GM21576 (cell line): Measurements from ENCODE around the gene PTH2R.
"Not testable (repeated sequence)": the region's sequence is repeated elsewhere in the genome, so short reads cannot be mapped to it uniquely, and the experiment has no call there.

Experiments
- ATAC-seq: cut with Tn5 transposase; IDR thresholded peaks from one replicate; pipeline ENCODE4 v1.9.1; 2021; ENCODE audit warnings: mild to moderate bottlenecking, moderate library complexity; ENCODE audit not compliant: unreplicated experiment

Gene PTH2R

DNA sequence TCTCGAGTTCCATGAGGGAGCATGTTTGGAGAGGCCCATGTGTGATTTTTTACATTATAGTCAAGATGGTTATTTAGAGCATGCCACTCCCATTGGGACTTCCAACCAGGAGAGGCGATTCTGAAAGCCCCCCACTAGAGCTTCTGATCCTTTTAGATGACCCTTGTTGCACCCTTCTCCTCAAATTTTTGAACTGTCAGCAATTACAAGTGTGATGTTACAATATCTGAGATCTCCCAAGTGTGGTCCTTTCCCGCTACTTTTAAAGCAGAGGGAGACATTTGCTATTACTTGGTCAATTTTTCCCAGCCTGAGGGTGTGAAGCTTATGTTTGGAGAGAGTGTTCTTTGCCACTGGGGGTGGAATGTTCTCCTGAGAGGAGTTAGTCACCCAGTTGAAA, 16.7 kb upstream of the PTH2R start:
- ATAC-seq: no peak

DNA sequence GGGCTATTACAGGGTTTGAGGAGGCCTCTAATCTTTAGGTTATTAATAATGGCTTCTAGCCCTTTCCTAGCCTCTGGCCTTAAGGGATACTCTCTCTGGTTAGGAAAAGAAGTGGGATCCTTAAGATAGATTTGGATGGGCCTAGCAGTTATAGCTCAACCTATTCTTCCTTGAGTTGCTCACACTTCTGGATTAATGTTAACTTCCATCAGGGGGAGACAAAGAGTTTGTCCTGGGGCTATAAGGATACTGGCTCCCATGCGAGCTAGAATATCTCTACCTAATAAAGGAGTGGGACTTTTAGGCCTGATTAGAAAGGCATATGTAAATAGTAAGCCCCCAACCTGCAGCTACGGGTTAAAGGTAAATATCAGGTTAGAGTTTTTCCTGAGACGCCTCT, 14.3 kb upstream of the PTH2R start:
- no peak for ATAC-seq

DNA sequence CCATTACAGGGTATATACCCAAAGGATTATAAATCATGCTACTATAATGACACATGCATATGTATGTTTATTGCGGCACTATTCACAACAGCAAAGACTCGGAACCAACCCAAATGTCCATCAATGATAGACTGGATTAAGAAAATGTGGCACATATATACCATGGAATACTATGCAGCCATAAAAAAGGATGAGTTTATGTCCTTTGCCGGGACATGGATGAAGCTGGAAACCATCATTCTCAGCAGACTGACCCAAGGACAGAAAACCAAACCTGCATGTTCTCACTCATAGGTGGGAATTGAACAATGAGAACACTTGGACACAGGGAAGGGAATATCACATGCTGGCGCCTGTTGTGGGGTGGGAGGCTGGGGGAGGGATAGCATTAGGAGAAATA, 9.8 kb upstream of the PTH2R start:
- ATAC-seq: not testable (repeated sequence)

DNA sequence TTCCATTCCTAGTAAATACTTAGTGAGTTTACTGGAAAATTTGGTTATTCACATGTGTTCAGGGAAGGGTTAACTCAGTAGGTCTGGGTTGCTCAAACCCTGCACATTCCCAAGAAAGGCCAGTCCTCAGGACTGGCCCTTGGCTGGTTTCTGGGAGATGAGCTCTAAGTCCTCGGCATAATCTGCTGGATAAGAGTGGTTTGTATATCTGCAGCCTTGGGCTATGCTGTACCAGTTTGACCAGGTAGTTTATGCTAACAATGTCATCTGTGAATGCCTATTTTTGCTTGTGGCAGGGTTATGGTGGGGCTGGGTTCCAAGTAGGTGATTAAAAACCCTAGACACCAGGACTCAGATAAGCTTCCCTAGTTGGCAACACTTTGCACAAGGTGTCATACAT, 7.4 kb upstream of the PTH2R start:
- ATAC-seq: no peak

DNA sequence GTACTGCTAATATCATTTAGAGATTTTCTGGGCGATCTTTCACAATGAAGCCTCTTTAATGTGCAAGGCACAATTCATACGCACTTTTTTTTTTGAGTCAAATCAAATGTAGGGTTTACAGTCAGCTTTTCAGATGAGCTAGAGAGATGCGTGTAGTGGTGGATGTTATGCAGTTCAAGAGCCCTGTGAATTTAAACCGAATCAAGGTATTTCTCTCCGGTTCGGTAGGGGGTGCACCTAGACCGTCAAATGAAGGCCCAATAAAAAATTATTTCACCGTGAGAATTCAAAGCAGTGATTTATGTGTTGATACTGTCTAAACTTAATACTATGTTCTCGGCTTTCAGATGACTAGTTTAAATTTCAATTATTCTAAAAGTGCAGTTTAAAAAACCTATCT, 1.1 kb downstream of the PTH2R start:
- no peak for ATAC-seq

DNA sequence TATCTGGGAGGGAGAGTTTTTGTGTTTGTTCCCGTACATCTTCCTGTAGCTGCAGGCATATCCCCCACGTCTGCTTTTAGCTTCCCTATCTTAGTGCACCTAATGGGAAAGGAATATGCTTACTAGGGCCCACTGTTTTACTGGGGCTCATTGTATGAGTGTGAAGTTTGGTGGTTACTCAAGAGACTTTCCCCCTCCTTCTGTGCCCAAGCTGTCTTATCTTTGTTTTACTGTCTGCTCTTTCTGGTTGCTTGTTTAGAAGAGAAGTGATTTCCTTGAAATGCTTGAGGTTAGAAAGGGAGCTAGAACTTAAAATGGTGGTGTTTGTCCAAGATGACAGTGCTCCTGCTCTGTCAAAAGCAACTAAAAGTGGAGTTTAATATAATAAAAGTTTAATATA, 7.3 kb downstream of the PTH2R start:
- no peak for ATAC-seq

DNA sequence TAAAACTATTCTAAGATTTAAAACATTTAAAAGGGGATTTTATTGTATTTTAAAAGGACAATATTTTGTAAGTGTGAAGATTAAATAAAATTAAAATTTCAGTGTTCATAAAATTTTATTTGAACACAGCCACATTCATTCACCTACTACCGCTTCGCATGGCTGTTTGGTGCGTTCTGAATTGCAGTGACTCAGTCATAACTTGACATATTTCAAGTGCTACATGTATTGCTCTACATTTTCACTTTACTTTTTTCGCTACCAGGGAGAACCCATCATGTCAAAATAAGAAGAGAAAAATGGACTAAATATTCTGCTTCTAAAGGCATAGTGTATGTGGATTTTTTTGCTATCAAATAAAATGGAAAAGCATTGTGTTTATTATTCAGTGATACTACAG, 8.7 kb downstream of the PTH2R start:
- peak; percentile 58 for ATAC-seq

DNA sequence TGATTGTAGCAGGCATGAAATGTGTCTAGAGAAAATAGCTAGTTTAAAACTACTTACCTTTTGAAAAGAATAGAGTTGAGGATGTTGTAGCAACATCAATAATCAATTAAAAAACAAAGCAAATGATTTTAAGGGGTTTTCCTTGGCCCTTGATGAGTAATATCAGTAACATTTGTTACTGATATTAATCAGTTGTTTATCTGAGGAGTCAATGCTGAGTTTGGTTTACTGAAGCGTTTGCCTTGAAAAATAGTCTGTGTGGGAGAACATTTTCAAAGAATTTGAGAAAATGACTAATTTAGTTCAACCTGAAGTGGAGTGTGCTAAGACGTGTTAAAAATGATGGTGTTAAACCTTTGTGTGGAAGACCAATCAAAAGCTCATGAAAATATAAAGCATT, 9.3 kb downstream of the PTH2R start:
- ATAC-seq: peak; percentile 66

DNA sequence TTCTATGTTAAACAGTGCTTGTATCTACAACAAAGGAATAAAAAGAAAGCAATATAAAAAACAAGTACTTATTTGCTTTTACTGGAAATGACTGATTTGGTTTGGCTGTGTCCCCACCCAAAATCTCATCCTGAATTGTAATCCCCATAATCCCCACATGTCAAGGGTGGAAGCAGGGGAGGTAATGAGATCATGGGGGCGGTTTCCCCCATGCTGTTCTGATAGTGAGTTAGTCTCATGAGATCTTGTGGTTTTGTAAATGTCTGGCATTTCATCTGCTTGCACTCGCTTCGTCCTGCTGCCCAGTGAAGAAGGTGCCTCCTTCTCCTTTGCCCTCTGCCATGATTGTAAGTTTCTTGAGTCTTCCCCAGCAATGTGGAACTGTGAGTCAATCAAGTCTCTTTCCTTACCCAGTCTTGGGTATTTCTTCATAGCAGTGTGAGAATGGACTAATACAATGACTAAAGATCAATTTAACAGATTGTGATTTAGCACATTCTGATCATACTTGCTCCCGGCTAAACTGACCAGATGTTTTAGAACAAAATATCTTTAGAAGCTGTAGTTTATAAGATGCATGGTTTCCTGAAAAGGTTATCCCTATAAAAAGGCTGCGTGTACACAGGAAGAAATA, 19.9 kb downstream of the PTH2R start:
- no peak for ATAC-seq

DNA sequence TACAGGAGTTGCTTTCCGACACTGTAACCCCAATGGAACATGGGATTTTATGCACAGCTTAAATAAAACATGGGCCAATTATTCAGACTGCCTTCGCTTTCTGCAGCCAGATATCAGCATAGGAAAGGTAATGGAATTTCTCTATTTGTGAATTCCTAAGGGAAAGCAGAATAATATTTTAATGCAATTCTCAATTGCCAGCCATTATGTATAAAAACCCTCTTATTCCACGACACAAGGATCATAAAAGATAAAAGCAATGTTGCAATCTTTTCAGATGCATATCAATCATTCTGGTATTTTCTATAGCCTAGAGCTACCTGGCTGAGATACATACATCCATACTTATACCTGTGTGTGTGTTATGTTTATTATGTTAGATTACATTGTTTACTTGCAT, 31.2 kb downstream of the PTH2R start:
- no peak for ATAC-seq

DNA sequence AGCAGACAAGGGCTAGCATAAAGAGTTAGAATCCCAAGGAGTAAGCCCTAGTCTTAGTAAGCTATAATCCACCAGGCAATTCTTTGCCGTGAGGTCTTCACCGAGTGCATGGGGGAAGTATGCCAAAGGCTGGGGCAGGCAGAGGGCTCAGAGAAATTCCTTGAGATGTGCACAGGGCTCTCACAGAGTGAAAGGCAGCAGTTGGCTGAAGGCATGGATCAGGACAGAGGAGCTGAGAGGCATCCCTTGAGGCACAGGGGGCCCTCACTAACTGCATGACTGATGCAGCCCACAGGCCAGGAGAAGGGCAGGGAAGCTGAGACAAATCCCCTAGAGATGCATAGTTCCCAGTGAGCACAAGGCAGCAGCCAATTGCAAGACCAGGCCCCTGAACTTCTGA, 34.1 kb downstream of the PTH2R start:
- no peak for ATAC-seq

DNA sequence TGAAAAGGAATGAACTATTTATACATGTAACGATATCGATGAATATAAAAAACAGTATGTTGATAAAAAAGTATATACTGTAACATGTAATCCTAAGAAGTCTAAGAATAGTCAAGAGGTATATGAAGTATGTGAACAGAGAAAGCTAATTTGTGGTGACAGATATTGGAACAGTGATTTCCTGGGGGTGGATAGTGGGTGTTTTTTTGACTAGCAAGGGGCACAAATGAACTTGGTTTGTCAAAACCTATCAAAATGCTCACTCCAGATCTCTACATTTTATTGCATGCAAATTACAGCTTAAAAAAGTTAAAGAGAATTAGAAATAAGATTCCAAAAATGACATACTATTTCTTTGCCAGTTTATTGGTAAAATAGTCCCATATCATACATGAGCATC, 35.4 kb downstream of the PTH2R start:
- no peak for ATAC-seq

DNA sequence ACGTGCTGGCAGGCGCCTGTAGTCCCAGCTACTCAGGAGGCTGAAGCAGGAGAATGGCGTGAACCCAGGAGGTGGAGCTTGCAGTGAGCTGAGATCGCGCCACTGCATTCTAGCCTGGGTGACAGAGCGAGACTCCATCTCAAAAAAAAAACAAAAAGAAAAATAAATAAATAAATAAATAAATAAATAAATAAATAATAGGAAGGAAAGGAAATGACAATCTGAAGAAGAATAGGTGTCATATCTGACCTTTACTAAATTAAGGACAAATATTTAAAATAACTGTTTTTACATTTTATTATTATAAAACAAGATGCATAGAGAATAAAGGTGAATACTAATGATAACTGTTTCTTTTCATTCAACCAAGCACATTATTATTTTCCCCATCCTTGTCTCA, 40.9 kb downstream of the PTH2R start:
- ATAC-seq: not testable (repeated sequence)

DNA sequence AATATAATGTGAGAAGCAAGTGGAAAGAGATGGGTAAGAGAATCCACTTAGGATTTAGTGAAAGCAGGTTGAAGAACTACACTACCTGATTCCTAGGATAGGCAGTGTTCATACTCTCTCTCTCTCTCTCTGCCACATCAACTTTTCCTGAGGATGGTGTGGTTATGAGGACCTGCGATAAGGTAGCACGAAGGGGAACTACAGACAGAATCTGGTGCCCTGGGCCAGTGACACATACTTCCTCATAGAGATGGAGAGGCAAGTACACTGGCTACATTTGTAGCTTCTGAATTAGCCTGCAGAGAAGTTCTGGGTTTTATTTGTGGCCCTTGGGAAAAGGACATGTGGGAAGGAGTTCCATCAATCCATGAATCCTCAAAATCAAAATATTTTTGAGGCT, 44.5 kb downstream of the PTH2R start:
- ATAC-seq: no peak

DNA sequence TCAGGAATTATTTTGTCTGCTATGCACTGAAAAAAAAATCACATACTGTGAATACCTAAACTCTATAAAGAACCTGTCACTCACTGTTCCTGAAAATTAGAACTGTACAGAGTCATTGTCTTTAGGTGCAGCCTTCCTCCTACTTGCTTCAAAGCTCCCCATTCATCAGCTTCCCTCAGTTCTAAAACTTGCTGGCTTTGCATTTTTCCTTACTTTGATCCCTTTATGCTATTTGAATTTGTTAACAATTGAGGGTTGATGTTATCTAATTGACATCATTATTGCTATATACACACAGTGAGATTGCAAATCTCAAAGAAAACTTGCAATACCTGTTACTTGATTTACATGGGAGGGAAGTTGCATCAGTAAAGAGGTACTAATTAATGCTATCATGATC, 48.3 kb downstream of the PTH2R start:
- ATAC-seq: no peak

DNA sequence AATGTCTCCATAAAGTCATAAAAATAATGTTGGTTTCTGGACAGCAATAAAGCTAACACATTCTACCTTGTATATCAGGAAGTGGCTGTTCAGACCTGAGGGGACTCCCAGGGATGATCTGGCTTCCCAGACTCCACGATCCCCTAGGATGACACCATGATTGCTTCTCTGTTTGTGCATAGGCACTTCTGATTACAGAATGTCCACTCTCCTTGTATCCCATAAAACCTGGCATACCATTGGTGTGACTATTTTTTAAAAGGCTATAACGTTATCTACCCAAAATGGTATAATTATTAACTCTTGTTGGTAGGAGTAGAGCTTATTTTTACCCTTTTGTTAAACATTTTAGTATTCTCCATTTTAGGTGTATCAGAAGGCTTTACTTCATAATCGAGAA, 57.1 kb downstream of the PTH2R start:
- no peak for ATAC-seq

DNA sequence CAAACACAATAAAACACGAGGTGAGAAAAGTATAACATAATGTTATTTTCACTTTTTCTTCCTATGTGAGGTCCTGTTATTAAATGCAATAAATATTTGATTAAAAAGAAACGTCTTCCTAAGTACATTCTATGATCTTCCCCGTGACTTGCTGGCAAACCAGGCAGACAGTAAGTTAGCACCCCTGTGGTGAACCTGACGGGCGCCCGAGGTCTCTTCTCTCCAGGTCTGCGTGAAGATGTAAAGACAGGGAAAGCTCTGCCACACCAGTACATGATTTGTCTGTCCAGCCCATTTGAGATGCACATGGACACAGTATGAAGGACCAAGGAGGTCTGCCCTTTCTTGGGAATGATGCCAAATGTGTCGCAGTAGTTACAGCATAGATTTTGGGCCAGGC, 57.6 kb downstream of the PTH2R start:
- no peak for ATAC-seq

DNA sequence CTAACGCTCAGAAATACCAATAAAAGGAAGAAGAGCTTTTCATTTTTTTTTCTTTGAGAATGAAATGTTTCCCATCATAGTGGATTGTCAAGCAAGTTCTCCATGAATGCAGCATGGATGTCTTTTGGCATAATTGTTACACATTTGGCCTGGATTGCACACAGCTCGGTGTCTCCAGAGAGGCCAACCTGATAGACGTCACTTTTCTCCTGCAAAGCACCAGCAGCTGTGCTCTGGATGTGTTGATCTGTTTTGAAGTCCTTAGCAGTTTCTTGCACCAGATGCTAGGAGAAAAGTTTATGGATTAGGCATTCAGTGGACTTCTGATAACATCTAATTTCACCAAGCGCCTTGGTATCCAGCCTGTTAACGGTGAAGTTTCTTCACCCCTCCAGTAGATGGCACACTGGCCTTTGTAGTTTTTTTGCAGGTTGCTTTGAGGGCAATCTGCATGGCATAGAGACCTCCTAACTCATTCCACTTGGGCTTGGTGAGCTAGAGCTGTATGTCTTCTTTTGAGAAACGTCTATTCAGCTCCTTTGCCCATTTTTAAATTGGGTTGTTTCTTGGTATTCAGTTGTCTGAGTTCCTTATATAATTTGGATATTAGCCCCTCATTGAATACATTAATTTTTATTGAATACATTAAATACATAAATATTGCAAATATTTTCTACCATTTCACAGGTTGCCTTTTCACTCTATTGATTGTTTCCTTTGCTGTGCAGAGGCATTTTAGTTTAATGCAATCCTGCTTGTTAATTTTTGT, 59.7 kb downstream of the PTH2R start:
- peak; percentile 80 for ATAC-seq

DNA sequence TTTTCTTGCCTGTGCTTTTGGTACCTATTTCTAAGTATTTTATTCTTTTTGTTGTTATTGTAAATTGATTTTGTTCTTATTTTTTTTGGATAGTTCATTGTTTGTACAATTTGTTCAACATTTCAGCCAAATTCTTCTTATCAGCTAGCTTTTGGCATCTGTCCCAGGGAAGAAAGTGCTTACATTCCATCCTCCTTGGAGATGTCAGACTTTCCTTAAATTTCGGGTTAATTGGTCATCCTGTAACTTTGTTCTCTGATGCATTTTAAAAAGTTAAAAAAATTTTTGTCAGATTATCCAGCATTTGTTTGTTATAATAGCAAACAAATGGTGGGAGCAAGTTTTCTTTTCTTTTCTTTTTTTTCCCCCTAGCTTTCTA, 60.3 kb downstream of the PTH2R start:
- ATAC-seq: no peak

DNA sequence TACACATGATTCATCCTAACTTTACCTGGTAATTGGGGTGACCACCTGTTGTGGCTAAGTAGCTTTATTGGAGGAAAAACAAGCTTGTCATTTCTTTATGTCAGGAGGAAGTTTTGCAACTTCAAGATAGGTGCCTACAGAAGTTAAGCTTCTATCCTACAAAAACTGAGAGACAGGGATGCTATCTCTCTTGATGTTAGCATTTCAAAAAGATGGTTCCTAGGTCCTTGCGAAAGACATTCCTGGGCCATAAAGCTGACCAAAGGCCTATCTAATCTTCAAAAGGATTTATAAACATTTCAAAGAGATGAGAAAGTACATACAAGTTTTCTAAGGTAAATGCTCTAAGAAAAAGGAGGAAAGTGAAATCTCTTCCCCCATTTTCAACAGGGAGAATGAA, 61.0 kb downstream of the PTH2R start:
- no peak for ATAC-seq

DNA sequence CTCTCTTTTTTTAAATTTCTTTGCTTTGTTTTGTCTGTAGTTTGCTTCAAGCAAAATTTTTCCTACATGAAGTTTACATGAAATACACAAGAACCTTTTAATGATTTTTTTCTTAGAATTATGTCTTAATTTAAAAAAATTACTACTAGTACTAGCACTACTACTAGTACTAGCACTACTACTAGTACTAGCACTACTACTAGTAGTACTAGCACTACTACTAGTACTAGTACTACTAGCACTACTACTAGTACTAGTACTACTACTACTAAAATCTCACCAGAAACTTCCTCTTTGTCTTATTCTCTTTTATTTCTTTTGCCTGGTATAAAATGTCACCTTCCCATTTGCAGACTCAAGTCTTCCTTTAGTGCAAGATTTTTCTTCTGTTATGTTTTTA, 71.1 kb downstream of the PTH2R start:
- ATAC-seq: no peak

DNA sequence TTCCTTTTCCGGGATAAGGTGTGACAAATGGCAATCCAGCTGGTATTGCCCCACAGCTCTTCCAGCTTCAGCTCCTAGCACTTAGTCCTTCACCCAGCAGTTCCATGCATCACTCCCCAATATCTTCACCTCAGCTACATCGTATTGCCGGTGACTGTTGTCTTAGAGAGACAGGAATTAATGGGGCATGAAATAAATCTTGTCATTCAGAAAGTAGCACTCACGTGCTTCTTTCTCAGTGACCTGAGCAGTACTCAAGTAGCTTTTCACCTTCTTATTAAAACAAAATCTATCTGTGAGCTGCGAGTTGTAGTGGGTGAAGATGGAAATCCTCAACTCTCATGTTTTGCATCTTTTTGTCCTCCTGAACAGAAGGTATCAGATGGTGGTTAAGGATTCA, 72.8 kb downstream of the PTH2R start:
- peak; percentile 51 for ATAC-seq

DNA sequence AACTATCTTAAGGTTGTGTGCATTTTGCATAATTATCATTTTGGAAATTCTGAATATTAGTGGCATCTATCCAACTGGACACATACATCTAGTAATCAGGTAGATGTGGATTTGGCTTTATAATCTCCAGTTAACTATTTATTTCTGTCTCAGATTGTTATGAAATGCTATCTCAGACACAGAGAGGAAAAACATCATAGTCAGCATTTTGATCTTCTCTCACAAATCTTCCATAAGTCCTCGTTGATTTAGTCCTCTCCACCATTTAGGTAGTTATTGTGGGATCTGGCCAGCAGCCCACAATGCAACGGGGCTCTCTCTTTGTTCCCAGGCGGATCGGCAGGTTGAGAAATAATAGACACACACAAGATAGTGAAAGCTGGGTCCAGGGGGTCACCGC, 75.4 kb downstream of the PTH2R start:
- ATAC-seq: not testable (repeated sequence)
